SK-N-MC (cell line): ENCODE measurements around the gene TMEM86B.

Source experiments
- DNase-seq: peaks from one replicate; pipeline ENCODE4 v3.0.0-alpha.2; 2011; ENCODE audit warnings: low read depth, low spot score
- H3K27ac ChIP-seq: fragments of 200-600 bp; sonication (generic); 2 replicates; pipeline ENCODE4 v1.5.1; 2016; ENCODE audit warnings: mixed run types
- H3K36me3 ChIP-seq: fragments of 200-600 bp; sonication (generic); 2 replicates; pipeline ENCODE4 v1.6.1; 2017; ENCODE audit warnings: antibody characterized with exemption, low read length, mixed read lengths; ENCODE audit not compliant: insufficient read depth
- H3K4me3 ChIP-seq: fragments of 200-600 bp; sonication (generic); 2 replicates; pipeline ENCODE4 v1.5.1; 2016
- H3K9ac ChIP-seq: fragments of 200-600 bp; sonication (generic); 2 replicates; pipeline ENCODE4 v1.8.0; 2017; ENCODE audit warnings: mixed run types, mixed read lengths; ENCODE audit not compliant: insufficient read length
- H3K9me3 ChIP-seq: fragments of 200-600 bp; sonication (generic); 2 replicates; pipeline ENCODE4 v1.6.1; 2017; ENCODE audit warnings: low read depth, mild to moderate bottlenecking, antibody characterized with exemption, low read length, moderate library complexity, mixed read lengths
- EZH2 ChIP-seq: fragments of 200-600 bp; sonication (generic); IDR thresholded peaks from one replicate; pipeline ENCODE4 v1.6.1; 2017; ENCODE audit warnings: antibody characterized with exemption
- FOXP2 ChIP-seq: optimal IDR thresholded peaks from 2 replicates; pipeline ENCODE3; 2011; ENCODE audit warnings: mild to moderate bottlenecking, moderate library complexity; ENCODE audit not compliant: insufficient read depth; ENCODE audit errors: extremely low read length, control extremely low read depth
- POLR2AphosphoS5 ChIP-seq: IDR thresholded peaks from 2 replicates; pipeline ENCODE4 v1.6.1; 2012; ENCODE audit warnings: mild to moderate bottlenecking, low read depth, low read length, borderline replicate concordance

The TMEM86B gene

GRCh38 chr19:55228403-55229031, at the start of gene TMEM86B:
Gene TMEM86B, minus strand, starts transcription at chr19:55228763. Its CDS starts 22 bp downstream, at chr19:55228741.
- TF ChIP-seq FOXP2, result no peak
- no peak for TF ChIP-seq EZH2
- TF ChIP-seq POLR2AphosphoS5, result no peak
- Histone ChIP-seq H3K36me3 (peaks cover 12% of the 10 kb centered on the region; the same call in 1 of the 2 replicates), H3K4me3 (no peak within 1 kb of the TSS), H3K9ac (no peak within 1 kb of the TSS), H3K27ac (no peak within 1 kb of the TSS), H3K9me3 (no peaks in the 10 kb centered on the region)
- no peak for DNase-seq

DNA sequence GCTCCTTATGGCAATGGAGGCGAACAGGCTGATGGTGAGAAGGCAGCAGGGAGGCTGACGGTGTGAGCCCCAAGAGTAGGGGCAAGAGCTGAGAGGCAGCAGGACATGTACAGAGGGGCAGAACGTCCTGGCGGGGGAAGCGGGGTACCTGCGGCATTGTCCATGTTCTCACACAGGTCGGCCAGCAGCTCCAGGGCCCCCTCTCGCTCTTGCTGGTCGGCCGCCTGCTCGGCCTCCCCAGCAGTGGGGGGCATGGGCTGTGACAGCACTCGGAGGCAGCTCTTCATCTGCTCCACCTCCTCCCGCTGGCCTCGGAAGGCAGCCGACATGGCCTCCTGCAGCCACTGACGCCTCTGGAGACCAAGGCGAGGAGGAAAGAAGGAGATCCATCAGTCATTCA, 48.9 kb upstream of the TMEM86B start:
- no peak for TF ChIP-seq FOXP2
- TF ChIP-seq POLR2AphosphoS5, result no peak
- no peak for TF ChIP-seq EZH2
- Histone ChIP-seq H3K4me3 (no peak overlapping the region), H3K9ac (no peak overlapping the region), H3K36me3 (peaks cover 6% of the 10 kb centered on the region; the same call in 1 of the 2 replicates), H3K27ac (no peak overlapping the region), H3K9me3 (no peaks in the 10 kb centered on the region)
- no peak for DNase-seq

GRCh38 chr19:55276720-55277430, 48.3 kb upstream of the TMEM86B start:
- no peak for TF ChIP-seq FOXP2
- TF ChIP-seq POLR2AphosphoS5, result no peak
- no peak for TF ChIP-seq EZH2
- no peaks in the 10 kb centered on the region for H3K9me3 ChIP-seq
- no peak overlapping the region for H3K27ac ChIP-seq
- DNase-seq, result no peak
- no peak overlapping the region for H3K9ac ChIP-seq
- peaks cover 6% of the 10 kb centered on the region; the same call in 1 of the 2 replicates for H3K36me3 ChIP-seq
- H3K4me3 ChIP-seq, result no peak overlapping the region

DNA sequence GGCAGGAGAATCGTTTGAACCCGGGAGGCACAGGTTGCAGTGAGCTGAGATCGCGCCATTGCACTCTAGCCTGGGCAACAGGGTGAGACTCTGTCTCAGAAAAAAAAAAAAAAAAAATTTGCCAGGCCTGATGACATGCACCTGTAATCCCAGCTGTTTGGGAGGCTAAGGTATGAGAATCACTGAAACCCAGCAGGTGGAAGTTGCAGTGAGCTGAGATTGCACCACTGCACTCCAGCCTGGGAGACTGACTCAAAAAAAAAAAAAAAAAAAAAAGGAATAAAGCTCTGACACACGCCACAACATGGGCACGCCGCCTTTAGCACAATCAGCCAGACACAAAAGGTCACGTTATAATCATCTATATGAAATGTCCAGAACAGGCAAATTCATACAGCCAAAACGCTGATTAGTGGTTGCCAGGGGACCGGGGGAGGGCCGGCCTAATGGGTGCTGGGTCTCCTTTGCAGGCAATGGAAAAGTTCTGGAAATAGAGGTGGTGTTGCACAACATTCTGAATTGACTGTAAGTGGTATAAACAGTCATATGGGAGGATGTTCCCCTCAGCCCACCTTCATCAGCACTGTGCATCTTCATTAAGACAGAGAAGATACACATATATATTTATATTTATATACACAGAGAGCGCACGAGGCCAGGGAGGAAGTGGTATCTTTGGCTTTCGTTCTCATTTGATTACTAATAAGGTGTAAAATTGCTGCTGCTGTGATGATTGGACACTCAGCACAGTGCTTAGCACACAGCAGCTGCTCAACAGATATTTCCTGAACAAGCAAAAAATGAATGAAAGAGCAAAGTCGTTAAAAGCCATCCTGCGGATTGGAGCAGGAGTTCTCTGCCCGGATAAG, 47.5 kb upstream of the TMEM86B start:
- DNase-seq, result no peak
- Histone ChIP-seq H3K36me3 (peaks cover 9% of the 10 kb centered on the region; the same call in 1 of the 2 replicates), H3K4me3 (no peak overlapping the region), H3K9ac (no peak overlapping the region), H3K27ac (no peak overlapping the region), H3K9me3 (no peaks in the 10 kb centered on the region)
- no peak for TF ChIP-seq FOXP2
- no peak for TF ChIP-seq EZH2
- no peak for TF ChIP-seq POLR2AphosphoS5

DNA sequence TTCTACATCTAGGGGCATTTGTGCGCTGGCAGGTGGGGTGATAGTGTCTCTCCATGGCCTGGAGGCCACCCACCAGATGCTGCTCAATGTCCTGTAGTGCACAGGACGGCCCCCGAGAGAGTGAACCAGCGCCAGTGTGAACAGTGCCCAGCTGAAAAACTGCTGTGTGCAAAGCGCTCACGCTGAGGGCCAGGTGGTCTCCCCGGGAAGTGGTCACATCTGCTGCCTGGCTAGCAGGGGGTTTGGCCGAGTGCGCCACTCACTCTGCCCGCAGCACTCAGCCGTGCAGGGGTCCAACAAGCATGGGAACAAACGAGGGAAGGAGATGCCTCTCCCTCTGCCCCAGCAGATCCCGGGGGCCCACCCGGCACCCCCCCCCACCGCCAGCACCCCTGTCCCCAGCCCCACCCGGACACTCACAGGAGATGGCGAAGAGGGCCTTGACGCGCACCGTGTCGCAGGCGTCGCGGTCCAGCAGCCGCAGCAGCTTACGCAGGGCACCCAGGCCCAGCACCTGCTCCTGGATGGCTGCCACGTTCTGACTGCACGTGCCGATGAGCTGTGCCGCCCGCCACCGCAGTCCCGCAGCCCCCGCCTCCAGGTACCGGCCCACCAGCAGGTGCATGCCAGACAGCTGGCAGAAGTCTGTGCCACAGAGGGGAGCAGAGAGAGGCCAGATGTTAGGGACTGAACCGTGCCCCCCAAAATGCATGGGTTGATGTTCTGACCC, 45.6 kb upstream of the TMEM86B start:
- DNase-seq, result no peak
- Histone ChIP-seq H3K27ac (no peak overlapping the region), H3K4me3 (no peak overlapping the region), H3K36me3 (peaks cover 9% of the 10 kb centered on the region; the same call in 1 of the 2 replicates), H3K9me3 (no peaks in the 10 kb centered on the region), H3K9ac (no peak overlapping the region)
- TF ChIP-seq EZH2, result no peak
- TF ChIP-seq FOXP2, result no peak
- TF ChIP-seq POLR2AphosphoS5, result no peak

- peaks cover 7% of the 10 kb centered on the region; the same call in 1 of the 2 replicates for H3K36me3 ChIP-seq
- no peak for DNase-seq
- no peaks in the 10 kb centered on the region for H3K9me3 ChIP-seq
- H3K4me3 ChIP-seq, result no peak overlapping the region
- H3K9ac ChIP-seq, result no peak overlapping the region
- H3K27ac ChIP-seq, result no peak overlapping the region
- TF ChIP-seq FOXP2 (no peak), POLR2AphosphoS5 (no peak), EZH2 (no peak)
Measured at GRCh38 chr19:55272142-55272541, 43.6 kb upstream of the TMEM86B start.

GRCh38 chr19:55270172-55270942, 41.8 kb upstream of the TMEM86B start:
- Histone ChIP-seq H3K27ac (no peak overlapping the region), H3K9ac (no peak overlapping the region), H3K4me3 (no peak overlapping the region), H3K36me3 (peaks cover 7% of the 10 kb centered on the region; the same call in 1 of the 2 replicates), H3K9me3 (no peaks in the 10 kb centered on the region)
- TF ChIP-seq POLR2AphosphoS5 (no peak), EZH2 (no peak), FOXP2 (no peak)
- no peak for DNase-seq
